ENCODE measurements around the gene IRF4.
"Not testable (repeated sequence)": the region's sequence is repeated elsewhere in the genome, so short reads cannot be mapped to it uniquely, and the experiment has no call there.

IRF4 gene

DNA sequence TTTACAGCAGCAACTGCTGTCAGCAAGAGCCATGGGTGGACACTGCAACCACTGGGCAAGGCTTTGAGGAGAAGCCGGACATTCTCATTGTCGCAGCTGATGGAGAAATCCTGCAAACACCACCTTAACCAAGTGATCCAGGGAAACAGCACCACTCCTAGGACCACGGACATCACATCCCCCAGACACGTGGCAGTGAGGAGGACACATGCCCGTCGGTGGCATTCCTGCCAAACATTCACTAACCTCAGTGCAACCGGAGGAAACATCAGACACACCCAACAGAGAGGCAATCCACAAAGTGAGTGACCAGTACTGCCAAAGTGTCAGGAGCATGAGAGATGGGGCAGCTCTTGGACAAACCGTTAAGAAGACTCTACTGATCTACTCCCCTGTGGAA, 16.6 kb upstream of the IRF4 start (continued):
- TF ChIP-seq, protein P1, sequence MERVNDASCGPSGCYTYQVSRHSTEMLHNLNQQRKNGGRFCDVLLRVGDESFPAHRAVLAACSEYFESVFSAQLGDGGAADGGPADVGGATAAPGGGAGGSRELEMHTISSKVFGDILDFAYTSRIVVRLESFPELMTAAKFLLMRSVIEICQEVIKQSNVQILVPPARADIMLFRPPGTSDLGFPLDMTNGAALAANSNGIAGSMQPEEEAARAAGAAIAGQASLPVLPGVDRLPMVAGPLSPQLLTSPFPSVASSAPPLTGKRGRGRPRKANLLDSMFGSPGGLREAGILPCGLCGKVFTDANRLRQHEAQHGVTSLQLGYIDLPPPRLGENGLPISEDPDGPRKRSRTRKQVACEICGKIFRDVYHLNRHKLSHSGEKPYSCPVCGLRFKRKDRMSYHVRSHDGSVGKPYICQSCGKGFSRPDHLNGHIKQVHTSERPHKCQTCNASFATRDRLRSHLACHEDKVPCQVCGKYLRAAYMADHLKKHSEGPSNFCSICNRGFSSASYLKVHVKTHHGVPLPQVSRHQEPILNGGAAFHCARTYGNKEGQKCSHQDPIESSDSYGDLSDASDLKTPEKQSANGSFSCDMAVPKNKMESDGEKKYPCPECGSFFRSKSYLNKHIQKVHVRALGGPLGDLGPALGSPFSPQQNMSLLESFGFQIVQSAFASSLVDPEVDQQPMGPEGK (CRISPR knock-in tag; IDR thresholded peaks at IDR 0.05; ENCODE audit: borderline replicate concordance), result no peak
- TF ChIP-seq PPARA (CRISPR knock-in tag; IDR thresholded peaks at IDR 0.05; ENCODE audit: borderline replicate concordance) (no peak), OSR1 (CRISPR knock-in tag; IDR thresholded peaks at IDR 0.05) (no peak)

DNA sequence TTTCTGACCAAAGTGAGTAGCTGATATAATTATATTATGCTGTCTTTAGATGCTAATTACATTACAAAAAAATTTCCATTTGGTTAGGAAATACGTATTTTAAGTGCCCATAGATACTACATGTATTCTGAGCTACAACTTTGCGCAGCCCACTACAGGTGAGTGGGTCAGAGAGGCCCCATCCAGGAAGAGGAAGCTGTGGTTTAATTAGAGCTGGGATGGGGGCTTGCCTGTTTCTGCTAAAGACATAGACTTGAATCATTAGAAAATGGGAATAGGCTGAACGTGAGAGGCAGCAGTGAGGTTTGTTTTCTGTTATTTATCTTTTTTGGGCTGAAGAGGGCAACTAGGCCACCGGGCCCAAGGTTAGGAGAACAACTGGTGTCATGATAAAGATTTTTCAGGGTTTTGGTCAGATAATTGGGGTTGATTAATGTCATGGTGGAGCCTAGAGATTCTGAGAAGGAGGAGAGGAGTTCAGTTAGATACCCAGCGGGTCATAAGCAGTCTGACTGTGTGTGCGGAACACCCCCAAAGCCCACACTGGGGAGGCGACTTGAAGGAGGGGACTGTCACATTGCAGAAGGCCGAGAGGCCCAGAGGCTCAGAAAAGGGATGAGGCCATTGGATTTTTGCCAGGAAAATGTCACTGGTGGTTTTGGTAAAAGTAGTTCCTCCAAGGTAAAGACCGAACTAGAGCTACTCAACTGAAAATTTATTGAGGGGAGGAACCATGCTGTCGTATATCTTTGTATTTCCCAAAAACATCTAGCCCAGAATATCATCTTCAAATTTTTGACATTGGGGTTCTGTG, 14.5 kb upstream of the IRF4 start:
- no peak for ATAC-seq
- no peak for TF ChIP-seq ZFP30 (CRISPR knock-in tag; IDR thresholded peaks at IDR 0.05)
- TF ChIP-seq CSDC2 (CRISPR knock-in tag; IDR thresholded peaks at IDR 0.05), result no peak
- no peak for TF ChIP-seq ZNF70 (CRISPR knock-in tag; IDR thresholded peaks at IDR 0.05)
- no peak for TF ChIP-seq TCF4 (CRISPR knock-in tag; IDR thresholded peaks at IDR 0.05; ENCODE audit: borderline replicate concordance)
- no peak for TF ChIP-seq GLIS3 (CRISPR knock-in tag; IDR thresholded peaks at IDR 0.05)
- TF ChIP-seq ISL1 (CRISPR knock-in tag; IDR thresholded peaks at IDR 0.05), result no peak
- TF ChIP-seq, protein P2, sequence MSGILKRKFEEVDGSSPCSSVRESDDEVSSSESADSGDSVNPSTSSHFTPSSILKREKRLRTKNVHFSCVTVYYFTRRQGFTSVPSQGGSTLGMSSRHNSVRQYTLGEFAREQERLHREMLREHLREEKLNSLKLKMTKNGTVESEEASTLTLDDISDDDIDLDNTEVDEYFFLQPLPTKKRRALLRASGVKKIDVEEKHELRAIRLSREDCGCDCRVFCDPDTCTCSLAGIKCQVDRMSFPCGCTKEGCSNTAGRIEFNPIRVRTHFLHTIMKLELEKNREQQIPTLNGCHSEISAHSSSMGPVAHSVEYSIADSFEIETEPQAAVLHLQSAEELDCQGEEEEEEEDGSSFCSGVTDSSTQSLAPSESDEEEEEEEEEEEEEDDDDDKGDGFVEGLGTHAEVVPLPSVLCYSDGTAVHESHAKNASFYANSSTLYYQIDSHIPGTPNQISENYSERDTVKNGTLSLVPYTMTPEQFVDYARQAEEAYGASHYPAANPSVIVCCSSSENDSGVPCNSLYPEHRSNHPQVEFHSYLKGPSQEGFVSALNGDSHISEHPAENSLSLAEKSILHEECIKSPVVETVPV (CRISPR knock-in tag; IDR thresholded peaks at IDR 0.05), result no peak
- no peak for TF ChIP-seq BACH2 (CRISPR knock-in tag; IDR thresholded peaks at IDR 0.05; ENCODE audit: borderline replicate concordance)
- no peak for TF ChIP-seq ZFP3 (CRISPR knock-in tag; IDR thresholded peaks at IDR 0.05)
- TF ChIP-seq ZNF565 (CRISPR knock-in tag; conservative IDR thresholded peaks at IDR 0.05; ENCODE audit: low read depth), result no peak
- no peak for TF ChIP-seq OSR1 (CRISPR knock-in tag; IDR thresholded peaks at IDR 0.05)

DNA sequence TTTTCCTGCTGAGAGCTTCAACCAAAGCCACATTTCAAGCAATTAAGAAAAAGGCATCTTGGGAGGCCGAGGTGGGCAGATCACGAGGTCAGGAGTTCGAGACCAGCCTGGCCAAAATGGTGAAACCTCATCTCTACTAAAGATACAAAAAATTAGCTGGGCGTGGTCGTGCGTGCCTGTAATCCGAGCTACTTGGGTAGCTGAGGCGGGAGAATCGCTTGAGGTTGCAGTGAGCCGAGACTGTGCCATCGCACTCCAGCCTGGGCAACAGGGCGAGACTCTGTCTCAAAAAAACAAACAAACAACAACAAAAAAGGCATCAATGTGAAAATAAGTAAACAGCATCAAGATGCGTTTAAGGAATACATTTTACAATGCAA, 13.9 kb upstream of the IRF4 start:
- not testable (repeated sequence) for ATAC-seq

DNA sequence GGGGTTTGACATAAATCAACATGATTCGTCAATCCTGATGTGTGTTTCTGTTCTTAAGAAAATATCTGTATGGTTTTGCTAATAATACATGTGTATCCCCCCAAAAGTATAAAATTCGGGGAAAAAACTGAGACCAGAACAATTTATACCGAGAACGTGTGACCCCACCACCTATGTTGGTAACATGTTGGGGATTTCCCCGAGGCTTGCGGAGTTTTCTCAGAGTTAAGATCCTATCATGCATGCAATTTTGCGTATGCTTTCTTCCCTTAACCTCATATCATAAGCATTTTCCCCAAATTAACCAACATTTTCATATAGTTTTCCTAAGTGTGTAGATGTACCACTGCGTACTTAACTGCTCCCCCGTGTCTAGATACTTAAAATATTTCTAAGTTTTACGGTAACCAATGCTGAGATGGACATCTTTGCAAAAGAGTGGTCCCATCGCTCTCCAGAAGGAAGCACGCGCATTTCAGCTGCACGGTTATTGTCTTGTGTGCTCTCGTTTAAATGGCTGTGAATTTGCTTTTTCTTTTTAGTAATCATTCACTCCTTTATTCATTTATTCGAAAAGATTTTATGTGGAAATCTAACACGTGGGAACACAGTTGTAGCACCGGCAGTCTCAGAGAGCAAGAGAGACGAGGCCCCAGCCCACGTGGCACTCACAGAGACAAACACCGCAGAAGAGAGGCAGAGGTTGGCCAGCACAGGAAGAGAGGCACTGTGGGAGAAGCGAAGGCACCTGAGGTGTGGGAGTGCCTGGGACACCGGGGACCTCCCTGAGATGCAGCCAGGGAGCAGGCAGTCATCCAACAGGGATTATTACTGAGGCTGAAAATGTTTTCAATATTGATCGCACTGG, 13.2 kb upstream of the IRF4 start:
- ATAC-seq, result no peak
- TF ChIP-seq, protein P3, sequence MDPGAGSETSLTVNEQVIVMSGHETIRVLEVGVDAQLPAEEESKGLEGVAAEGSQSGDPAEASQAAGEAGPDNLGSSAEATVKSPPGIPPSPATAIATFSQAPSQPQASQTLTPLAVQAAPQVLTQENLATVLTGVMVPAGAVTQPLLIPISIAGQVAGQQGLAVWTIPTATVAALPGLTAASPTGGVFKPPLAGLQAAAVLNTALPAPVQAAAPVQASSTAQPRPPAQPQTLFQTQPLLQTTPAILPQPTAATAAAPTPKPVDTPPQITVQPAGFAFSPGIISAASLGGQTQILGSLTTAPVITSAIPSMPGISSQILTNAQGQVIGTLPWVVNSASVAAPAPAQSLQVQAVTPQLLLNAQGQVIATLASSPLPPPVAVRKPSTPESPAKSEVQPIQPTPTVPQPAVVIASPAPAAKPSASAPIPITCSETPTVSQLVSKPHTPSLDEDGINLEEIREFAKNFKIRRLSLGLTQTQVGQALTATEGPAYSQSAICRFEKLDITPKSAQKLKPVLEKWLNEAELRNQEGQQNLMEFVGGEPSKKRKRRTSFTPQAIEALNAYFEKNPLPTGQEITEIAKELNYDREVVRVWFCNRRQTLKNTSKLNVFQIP (CRISPR knock-in tag; IDR thresholded peaks at IDR 0.05; ENCODE audit: borderline replicate concordance, low read depth), result no peak
- TF ChIP-seq GLIS3 (CRISPR knock-in tag; IDR thresholded peaks at IDR 0.05) (no peak), RARB (CRISPR knock-in tag; IDR thresholded peaks at IDR 0.05) (no peak), ZNF565 (CRISPR knock-in tag; conservative IDR thresholded peaks at IDR 0.05; ENCODE audit: low read depth) (no peak)
- TF ChIP-seq, protein P2 (CRISPR knock-in tag; IDR thresholded peaks at IDR 0.05), result no peak

DNA sequence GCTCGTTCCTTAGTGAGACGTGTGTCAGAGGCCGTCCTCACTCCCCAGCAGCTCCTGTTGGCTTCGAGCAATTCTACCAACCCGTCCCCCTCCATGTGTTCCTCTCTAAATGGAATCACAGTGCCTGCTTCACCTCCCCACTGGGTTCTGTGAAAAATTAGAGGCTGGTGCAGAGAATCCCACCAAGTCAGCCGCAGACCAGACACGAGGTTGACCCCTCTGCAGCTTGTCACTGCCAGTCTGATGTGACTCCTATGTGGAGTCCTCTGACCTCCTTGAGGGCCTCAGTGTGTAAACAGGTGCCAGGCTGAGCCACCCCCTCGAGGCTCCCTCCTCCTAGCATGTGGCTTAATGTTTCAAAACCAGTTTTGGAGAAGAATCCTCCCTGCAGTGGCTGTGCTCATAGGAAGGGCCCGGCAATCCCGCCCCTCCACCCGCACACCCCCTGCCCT, 12.6 kb upstream of the IRF4 start:
- no peak for ATAC-seq
- no peak for TF ChIP-seq ISL1 (CRISPR knock-in tag; IDR thresholded peaks at IDR 0.05)
- TF ChIP-seq, protein P4, sequence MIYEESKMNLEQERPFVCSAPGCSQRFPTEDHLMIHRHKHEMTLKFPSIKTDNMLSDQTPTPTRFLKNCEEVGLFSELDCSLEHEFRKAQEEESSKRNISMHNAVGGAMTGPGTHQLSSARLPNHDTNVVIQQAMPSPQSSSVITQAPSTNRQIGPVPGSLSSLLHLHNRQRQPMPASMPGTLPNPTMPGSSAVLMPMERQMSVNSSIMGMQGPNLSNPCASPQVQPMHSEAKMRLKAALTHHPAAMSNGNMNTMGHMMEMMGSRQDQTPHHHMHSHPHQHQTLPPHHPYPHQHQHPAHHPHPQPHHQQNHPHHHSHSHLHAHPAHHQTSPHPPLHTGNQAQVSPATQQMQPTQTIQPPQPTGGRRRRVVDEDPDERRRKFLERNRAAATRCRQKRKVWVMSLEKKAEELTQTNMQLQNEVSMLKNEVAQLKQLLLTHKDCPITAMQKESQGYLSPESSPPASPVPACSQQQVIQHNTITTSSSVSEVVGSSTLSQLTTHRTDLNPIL (CRISPR knock-in tag; IDR thresholded peaks at IDR 0.05; ENCODE audit: low read depth), result no peak
- TF ChIP-seq, protein P5, sequence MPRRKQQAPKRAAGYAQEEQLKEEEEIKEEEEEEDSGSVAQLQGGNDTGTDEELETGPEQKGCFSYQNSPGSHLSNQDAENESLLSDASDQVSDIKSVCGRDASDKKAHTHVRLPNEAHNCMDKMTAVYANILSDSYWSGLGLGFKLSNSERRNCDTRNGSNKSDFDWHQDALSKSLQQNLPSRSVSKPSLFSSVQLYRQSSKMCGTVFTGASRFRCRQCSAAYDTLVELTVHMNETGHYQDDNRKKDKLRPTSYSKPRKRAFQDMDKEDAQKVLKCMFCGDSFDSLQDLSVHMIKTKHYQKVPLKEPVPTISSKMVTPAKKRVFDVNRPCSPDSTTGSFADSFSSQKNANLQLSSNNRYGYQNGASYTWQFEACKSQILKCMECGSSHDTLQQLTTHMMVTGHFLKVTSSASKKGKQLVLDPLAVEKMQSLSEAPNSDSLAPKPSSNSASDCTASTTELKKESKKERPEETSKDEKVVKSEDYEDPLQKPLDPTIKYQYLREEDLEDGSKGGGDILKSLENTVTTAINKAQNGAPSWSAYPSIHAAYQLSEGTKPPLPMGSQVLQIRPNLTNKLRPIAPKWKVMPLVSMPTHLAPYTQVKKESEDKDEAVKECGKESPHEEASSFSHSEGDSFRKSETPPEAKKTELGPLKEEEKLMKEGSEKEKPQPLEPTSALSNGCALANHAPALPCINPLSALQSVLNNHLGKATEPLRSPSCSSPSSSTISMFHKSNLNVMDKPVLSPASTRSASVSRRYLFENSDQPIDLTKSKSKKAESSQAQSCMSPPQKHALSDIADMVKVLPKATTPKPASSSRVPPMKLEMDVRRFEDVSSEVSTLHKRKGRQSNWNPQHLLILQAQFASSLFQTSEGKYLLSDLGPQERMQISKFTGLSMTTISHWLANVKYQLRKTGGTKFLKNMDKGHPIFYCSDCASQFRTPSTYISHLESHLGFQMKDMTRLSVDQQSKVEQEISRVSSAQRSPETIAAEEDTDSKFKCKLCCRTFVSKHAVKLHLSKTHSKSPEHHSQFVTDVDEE (CRISPR knock-in tag; IDR thresholded peaks at IDR 0.05), result no peak
- no peak for TF ChIP-seq ZNF8 (CRISPR knock-in tag; IDR thresholded peaks at IDR 0.05)
- TF ChIP-seq GLIS3 (CRISPR knock-in tag; IDR thresholded peaks at IDR 0.05), result no peak
- TF ChIP-seq ZC3H10 (CRISPR knock-in tag; IDR thresholded peaks at IDR 0.05), result no peak
- no peak for TF ChIP-seq CSDC2 (CRISPR knock-in tag; IDR thresholded peaks at IDR 0.05)
- no peak for TF ChIP-seq PPARA (CRISPR knock-in tag; IDR thresholded peaks at IDR 0.05; ENCODE audit: borderline replicate concordance)
- no peak for TF ChIP-seq OSR1 (CRISPR knock-in tag; IDR thresholded peaks at IDR 0.05)
- no peak for TF ChIP-seq RARB (CRISPR knock-in tag; IDR thresholded peaks at IDR 0.05)
- TF ChIP-seq, protein P2 (CRISPR knock-in tag; IDR thresholded peaks at IDR 0.05), result no peak

All from SK-N-SH treated with all-trans-retinoic acid at 6 μM for 48 hours (cell line).